ENCODE results near the gene TFCP2L1.

GRCh38 chr2:121201796-121202195 lies 83.2 kb downstream of the TFCP2L1 start:
- TF ChIP-seq TAF1 (conservative IDR thresholded peaks at IDR 0.05): no peak
- TF ChIP-seq MAX (IDR thresholded peaks at IDR 0.05): no peak
- no peak for TF ChIP-seq CTCF (IDR thresholded peaks at IDR 0.05; ENCODE audit: low read depth, low read length, missing input control)
- no peak for TF ChIP-seq RAD21 (IDR thresholded peaks at IDR 0.05)
- TF ChIP-seq EGR1 (IDR thresholded peaks at IDR 0.05; ENCODE audit: low read depth in 2 of 2): no peak
- TF ChIP-seq REST (IDR thresholded peaks at IDR 0.05): no peak
- no peak for TF ChIP-seq YY1 (IDR thresholded peaks at IDR 0.05)

Measured in liver (tissue), 3 donors.